Osteoblast (primary cell): ENCODE measurements around the gene TGFBR3L. TPM values are rescaled to one million over a fixed set of nuclear protein-coding genes. Genes with fewer than 3 reads are reported as not detected.

Experiments
- DNase-seq: peaks from one replicate; pipeline ENCODE4 v3.0.0; 2011; ENCODE audit warnings: low spot score, mixed read lengths; ENCODE audit not compliant: insufficient read length; ENCODE audit errors: missing footprints
- H2AFZ ChIP-seq: 2 replicates; pipeline ENCODE4 v1.6.0; 2011; ENCODE audit warnings: mild to moderate bottlenecking, low read length
- H3K27ac ChIP-seq: 2 replicates; pipeline ENCODE4 v1.5.1; 2011; ENCODE audit warnings: mild to moderate bottlenecking, low read depth, low read length, moderate library complexity
- H3K27me3 ChIP-seq: 2 replicates; pipeline ENCODE4 v1.6.0; 2012; ENCODE audit warnings: mild to moderate bottlenecking, control low read depth, inconsistent platforms, low read length, moderate library complexity; ENCODE audit not compliant: insufficient read depth
- H3K36me3 ChIP-seq: 2 replicates; pipeline ENCODE4 v1.5.1; 2011; ENCODE audit warnings: mild to moderate bottlenecking, low read length, control low read depth, moderate library complexity; ENCODE audit not compliant: insufficient read depth
- H3K4me1 ChIP-seq: 2 replicates; pipeline ENCODE4 v1.5.1; 2011; ENCODE audit warnings: mild to moderate bottlenecking, low read length, control low read depth, moderate library complexity; ENCODE audit not compliant: insufficient read depth
- H3K4me2 ChIP-seq: 2 replicates; pipeline ENCODE4 v1.6.0; 2011; ENCODE audit warnings: mild to moderate bottlenecking, low read length; ENCODE audit not compliant: insufficient read depth
- H3K4me3 ChIP-seq: fragments of 200-600 bp; sonication (generic); 3 replicates; pipeline ENCODE4 v1.5.1; 2012; ENCODE audit warnings: mild to moderate bottlenecking, low read length, inconsistent platforms; ENCODE audit not compliant: insufficient read depth
- H3K79me2 ChIP-seq: 2 replicates; pipeline ENCODE4 v1.6.0; 2012; ENCODE audit warnings: mild to moderate bottlenecking, low read length, control low read depth, inconsistent platforms; ENCODE audit not compliant: insufficient read depth
- H3K9me3 ChIP-seq: 2 replicates; pipeline ENCODE4 v1.5.1; 2011; ENCODE audit warnings: low read depth, low read length, control low read depth
- H4K20me1 ChIP-seq: 2 replicates; pipeline ENCODE4 v1.6.0; 2012; ENCODE audit warnings: mild to moderate bottlenecking, low read length, control low read depth; ENCODE audit not compliant: insufficient read depth
- CTCF ChIP-seq: IDR thresholded peaks from 2 replicates; pipeline ENCODE4 v1.5.1; 2011; ENCODE audit warnings: mild to moderate bottlenecking, low read depth, low read length, moderate library complexity; ENCODE audit errors: extremely low read depth
- total RNA-seq: library from RNA; depleted of rRNA; stranded (reverse); fragments of >200 nt; gene quantifications from 2 replicates; pipeline ENCODE4 v1.2.3, GENCODE V29; 2012

Gene TGFBR3L
- total RNA-seq, 1 donor = under 0.01 TPM

GRCh38 chr19:7920519-7921301 lies 6.1 kb downstream of the TGFBR3L start:
- Histone ChIP-seq H3K4me3 (peak overlapping the region; percentile 80), H3K27ac (peak overlapping the region; percentile 91), H3K79me2 (peaks cover 17% of the 10 kb centered on the region), H3K36me3 (peaks cover 14% of the 10 kb centered on the region), H3K9me3 (no peaks in the 10 kb centered on the region), H4K20me1 (peaks cover 9% of the 10 kb centered on the region), H3K4me1 (peaks cover 21% of the 10 kb centered on the region), H3K4me2 (peak overlapping the region; percentile 91), H2AFZ (peak overlapping the region; percentile 85), H3K27me3 (peaks cover 20% of the 10 kb centered on the region)
- no peak for TF ChIP-seq CTCF
- peak; percentile 100 for DNase-seq

GRCh38 chr19:7921302-7921966 lies 6.8 kb downstream of the TGFBR3L start:
- Histone ChIP-seq H3K27me3 (peaks cover 16% of the 10 kb centered on the region), H3K36me3 (peaks cover 14% of the 10 kb centered on the region), H3K9me3 (no peaks in the 10 kb centered on the region), H3K4me1 (peaks cover 22% of the 10 kb centered on the region), H3K4me2 (peak overlapping the region; percentile 91), H3K4me3 (peak overlapping the region; percentile 72), H4K20me1 (peaks cover 9% of the 10 kb centered on the region), H2AFZ (peak overlapping the region; percentile 85), H3K79me2 (peaks cover 17% of the 10 kb centered on the region), H3K27ac (peak overlapping the region; percentile 91)
- no peak for TF ChIP-seq CTCF
- DNase-seq = peak; percentile 63

- peaks cover 23% of the 10 kb centered on the region for H3K4me1 ChIP-seq
- H3K27ac ChIP-seq = peak overlapping the region; percentile 91
- TF ChIP-seq CTCF = no peak
- peaks cover 9% of the 10 kb centered on the region for H4K20me1 ChIP-seq
- H3K27me3 ChIP-seq = peaks cover 12% of the 10 kb centered on the region
- peak overlapping the region; percentile 91 for H3K4me2 ChIP-seq
- DNase-seq = peak; percentile 52
- H3K9me3 ChIP-seq = no peaks in the 10 kb centered on the region
- peaks cover 14% of the 10 kb centered on the region for H3K36me3 ChIP-seq
- no peak overlapping the region for H2AFZ ChIP-seq
- peaks cover 17% of the 10 kb centered on the region for H3K79me2 ChIP-seq
- H3K4me3 ChIP-seq = peak overlapping the region; percentile 72
Observed at GRCh38 chr19:7921967-7922835, 7.6 kb downstream of the TGFBR3L start.
